Measurements from ENCODE around the gene CRYGS.
"Not testable (repeated sequence)": the region's sequence is repeated elsewhere in the genome, so short reads cannot be mapped to it uniquely, and the experiment has no call there.

Gene CRYGS

GRCh38 chr3:186552408-186553031, 8.3 kb upstream of the CRYGS start:
- no peak for DNase-seq (ENCODE audit: low spot score)

DNA sequence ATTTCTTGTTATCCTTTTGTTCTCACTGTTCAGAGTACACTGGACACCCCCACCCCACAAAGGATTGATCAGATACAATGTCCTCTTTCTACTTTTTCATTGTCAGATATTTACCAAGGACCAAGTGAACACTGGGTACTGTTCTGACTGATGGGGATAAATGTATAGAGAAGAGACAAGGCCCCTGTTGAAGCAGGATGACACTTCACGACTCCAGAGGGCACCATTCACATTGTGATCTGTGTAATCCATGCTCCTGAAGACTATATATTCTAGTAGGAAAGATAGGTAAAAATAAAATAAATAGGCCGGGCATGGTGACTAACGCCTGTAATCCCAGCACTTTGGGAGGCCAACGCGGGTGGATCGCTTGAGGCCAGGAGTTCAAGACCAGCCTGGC, 7.2 kb upstream of the CRYGS start:
- DNase-seq (ENCODE audit: low spot score), result no peak

GRCh38 chr3:186549497-186549896, 5.3 kb upstream of the CRYGS start:
- no peak for DNase-seq (ENCODE audit: low spot score)

GRCh38 chr3:186540835-186541226, 3.3 kb downstream of the CRYGS start:
- no peak for DNase-seq (ENCODE audit: low spot score)

DNA sequence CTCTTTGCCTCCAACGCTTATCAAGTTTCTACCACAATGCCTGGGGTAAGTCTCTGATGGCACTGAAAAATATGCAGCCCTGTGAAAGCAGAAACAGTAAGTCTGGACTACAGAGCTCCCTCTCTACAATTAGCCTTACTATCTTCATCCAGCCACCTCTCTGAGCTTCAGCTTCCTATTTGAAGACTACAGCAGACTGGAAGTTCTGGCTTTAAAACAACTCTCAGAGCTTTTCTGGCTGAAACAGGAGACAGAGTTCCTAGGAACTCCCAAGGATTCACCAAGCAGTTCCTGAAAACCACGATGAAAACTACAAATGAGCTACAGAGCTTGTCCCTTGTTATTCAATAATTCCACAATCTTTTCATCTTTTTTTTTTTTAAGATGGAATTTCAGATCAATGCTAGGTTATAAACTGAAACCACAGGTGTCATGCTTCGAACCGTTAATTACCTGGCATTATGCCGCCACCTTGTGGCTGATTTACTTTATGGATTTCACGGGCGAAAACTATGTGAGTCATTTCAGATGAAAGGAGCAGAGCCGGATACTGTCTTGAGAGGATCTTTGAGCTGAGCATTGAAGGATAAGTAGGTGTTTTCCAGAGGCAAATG, 3.9 kb downstream of the CRYGS start:
- peak; percentile 69 for DNase-seq (ENCODE audit: low spot score)

GRCh38 chr3:186538779-186539178, 5.4 kb downstream of the CRYGS start:
- no peak for DNase-seq (ENCODE audit: low spot score)

- no peak for DNase-seq (ENCODE audit: low spot score)
These were observed 7.0 kb downstream of the CRYGS start for GRCh38 chr3:186536883-186537844.

GRCh38 chr3:186534113-186534669, 10.0 kb downstream of the CRYGS start:
- DNase-seq (ENCODE audit: low spot score), result no peak

GRCh38 chr3:186532598-186533072, 11.5 kb downstream of the CRYGS start:
- peak; percentile 38 for DNase-seq (ENCODE audit: low spot score)

- not testable (repeated sequence) for DNase-seq (ENCODE audit: low spot score)
These were observed 12.5 kb downstream of the CRYGS start for GRCh38 chr3:186531694-186532093.

GRCh38 chr3:186530415-186530814, 13.8 kb downstream of the CRYGS start:
- DNase-seq (ENCODE audit: low spot score), result no peak

- no peak for DNase-seq (ENCODE audit: low spot score)
These were observed 14.8 kb downstream of the CRYGS start for GRCh38 chr3:186529201-186529999.

DNA sequence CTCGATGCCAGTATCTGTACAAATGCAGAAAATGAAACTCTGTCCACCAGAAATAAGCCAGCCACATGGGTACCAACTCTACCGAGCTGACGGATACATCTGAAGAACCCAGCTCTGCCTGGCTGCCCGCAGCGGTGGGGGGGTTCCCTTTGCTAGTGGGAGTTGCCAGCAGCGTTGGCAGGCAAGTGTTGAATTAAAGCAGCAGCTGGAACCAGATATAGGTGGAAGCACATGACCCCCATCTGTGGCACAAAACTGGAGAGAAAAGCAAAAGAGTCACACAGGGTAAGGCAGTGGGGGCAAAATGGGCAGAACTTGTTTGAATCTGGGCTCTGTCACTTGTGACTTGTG, 17.9 kb downstream of the CRYGS start:
- no peak for DNase-seq (ENCODE audit: low spot score)

DNA sequence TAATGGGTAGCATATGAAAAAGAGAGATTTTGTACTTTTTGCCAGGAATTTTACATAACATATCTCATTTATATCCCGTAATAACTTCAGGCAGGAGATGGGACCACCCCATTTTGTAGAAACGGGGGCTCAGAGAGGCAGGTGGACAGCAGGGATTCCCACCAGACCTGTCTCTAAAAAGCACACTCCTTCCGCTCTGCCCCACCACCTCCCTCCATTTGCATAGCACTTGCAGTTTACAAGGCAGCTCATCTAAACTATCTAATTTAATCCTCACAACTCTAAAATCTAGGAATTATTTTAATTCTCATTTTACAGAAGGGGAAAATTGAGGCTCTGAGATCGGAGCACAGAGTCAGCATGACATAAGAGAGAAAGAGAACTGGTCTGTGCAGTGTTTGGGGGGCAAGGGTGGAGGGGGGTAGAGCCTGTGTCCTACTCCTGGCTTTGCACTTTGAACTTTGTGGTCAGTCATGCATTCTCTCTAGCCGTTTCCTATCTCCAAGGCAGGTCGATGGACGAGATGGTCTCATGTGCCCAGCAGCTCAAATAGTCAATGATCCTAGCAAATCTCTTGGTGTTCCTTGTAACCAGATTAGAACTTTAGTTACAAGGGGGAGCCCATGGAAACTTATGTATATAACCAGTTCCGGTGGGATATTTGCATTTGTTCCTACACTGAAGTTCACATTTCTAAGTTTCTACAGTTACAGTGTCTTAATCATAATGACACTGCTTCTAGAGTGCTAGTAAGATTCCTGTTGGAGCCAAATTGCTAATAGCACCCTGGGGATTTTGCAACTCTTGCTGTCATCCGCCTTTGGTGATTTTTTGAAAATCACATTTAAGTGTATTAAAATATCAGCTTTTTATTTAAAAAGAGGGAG, 18.6 kb downstream of the CRYGS start:
- no peak for DNase-seq (ENCODE audit: low spot score)

GRCh38 chr3:186524616-186525015, 19.6 kb downstream of the CRYGS start:
- no peak for DNase-seq (ENCODE audit: low spot score)

DNA sequence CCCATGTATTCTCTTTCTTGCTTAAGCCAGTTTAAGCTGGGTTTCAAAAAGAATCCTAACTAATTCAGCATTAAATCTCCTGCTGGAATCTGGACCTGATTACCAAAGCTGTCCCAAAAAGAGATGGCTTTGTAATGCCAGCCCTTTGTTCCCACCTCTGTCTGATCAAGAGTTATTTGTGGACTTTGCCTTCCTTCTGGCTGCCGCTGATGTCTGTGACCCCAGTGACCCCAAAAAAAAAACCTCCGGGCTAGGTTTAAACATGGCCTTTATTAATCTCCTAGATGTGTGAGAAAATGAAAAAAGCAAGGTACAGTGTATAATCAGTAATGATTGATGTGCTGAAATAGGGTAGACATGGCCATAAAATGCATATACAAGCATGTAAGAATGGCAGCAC, 20.7 kb downstream of the CRYGS start:
- no peak for DNase-seq (ENCODE audit: low spot score)

- DNase-seq (ENCODE audit: low spot score), result no peak
These were observed 21.2 kb downstream of the CRYGS start for GRCh38 chr3:186523022-186523421.

DNA sequence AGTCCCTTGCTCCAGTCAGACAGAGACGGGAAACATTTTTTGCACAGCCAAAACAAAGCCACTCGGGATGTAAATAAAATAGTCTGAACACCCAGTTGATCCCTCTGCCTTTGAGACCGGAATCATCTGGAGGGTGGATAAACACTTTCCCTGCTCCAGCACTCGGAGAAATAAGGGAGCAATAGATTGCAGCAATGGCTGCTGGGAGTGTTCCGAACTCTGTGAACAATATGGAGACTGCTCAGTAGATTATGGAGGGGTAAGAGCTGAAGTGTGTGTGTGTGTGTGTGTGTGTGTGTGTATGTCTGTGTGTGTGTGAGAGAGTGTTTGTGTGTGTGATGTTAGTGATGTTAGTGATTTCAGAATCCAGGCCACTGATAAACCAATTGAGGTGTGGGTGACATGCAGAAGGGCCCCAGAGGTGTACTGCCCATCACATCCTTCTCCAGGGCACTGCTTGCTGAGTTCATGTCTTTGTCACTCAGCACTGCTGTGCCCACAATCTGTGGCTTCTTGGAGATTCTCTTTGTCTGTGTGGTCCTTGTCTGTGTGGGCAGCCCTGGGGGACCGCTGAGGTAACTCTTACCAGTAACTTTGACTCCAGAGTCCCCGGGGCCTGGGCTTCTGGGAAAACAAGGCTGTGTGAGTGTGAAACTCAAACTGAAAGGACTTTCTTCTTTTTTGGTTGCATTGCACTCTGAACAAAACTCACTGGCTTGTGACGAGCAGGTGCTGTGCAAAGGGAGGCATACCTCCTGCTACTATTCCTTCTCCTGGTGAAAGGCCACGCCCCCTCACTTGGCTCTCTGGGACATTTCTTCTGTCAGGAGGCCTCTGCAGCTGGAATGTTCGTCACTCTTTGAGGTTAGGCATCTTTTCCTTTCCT, 23.0 kb downstream of the CRYGS start:
- peak; percentile 49 for DNase-seq (ENCODE audit: low spot score)

GRCh38 chr3:186520431-186520830, 23.7 kb downstream of the CRYGS start:
- DNase-seq (ENCODE audit: low spot score), result no peak

Measured in iPS-NIHi11 (cell line).